GM19240 (cell line): Measurements from ENCODE around the gene RAB12.
"Not testable (repeated sequence)": the region's sequence is repeated elsewhere in the genome, so short reads cannot be mapped to it uniquely, and the experiment has no call there.

ENCODE experiments used
- DNase-seq: peaks from one replicate; pipeline ENCODE4 v3.0.0; 2011; ENCODE audit warnings: low spot score; ENCODE audit not compliant: insufficient read length

Gene RAB12

GRCh38 chr18:8608795-8609658, at the start of gene RAB12:
TSS of gene RAB12 (plus strand) at chr18:8609437. CDS start at chr18:8609440, 3 bp downstream.
- DNase-seq = peak; percentile 73

GRCh38 chr18:8559612-8560186, 49.5 kb upstream of the RAB12 start:
- DNase-seq = no peak

GRCh38 chr18:8561123-8561910, 47.9 kb upstream of the RAB12 start:
- DNase-seq = no peak

GRCh38 chr18:8562070-8562469, 47.2 kb upstream of the RAB12 start:
- no peak for DNase-seq

- no peak for DNase-seq
Observed at GRCh38 chr18:8562919-8563318, 46.3 kb upstream of the RAB12 start.

- DNase-seq = no peak
Observed at GRCh38 chr18:8571399-8571798, 37.8 kb upstream of the RAB12 start.

- DNase-seq = not testable (repeated sequence)
Observed at GRCh38 chr18:8573766-8574165, 35.5 kb upstream of the RAB12 start.

- DNase-seq = no peak
Observed at GRCh38 chr18:8584798-8585197, 24.4 kb upstream of the RAB12 start.

- DNase-seq = no peak
Observed at GRCh38 chr18:8586941-8587340, 22.3 kb upstream of the RAB12 start.

- no peak for DNase-seq
Observed at GRCh38 chr18:8595445-8595844, 13.8 kb upstream of the RAB12 start.

- no peak for DNase-seq
Observed at GRCh38 chr18:8601277-8602032, 7.8 kb upstream of the RAB12 start.

GRCh38 chr18:8602040-8602439, 7.2 kb upstream of the RAB12 start:
- no peak for DNase-seq

- no peak for DNase-seq
Observed at GRCh38 chr18:8602557-8602956, 6.7 kb upstream of the RAB12 start.

GRCh38 chr18:8603663-8604520, 5.3 kb upstream of the RAB12 start:
- no peak for DNase-seq

- no peak for DNase-seq
Observed at GRCh38 chr18:8605974-8606373, 3.3 kb upstream of the RAB12 start.

- no peak for DNase-seq
Observed at GRCh38 chr18:8607776-8608742, 1.2 kb upstream of the RAB12 start.

GRCh38 chr18:8609659-8610458, 622 bp downstream of the RAB12 start:
- DNase-seq = no peak

GRCh38 chr18:8610459-8610851, 1.2 kb downstream of the RAB12 start:
- no peak for DNase-seq
